ENCODE results near the gene RABAC1. TPM values are rescaled to one million over a fixed set of nuclear protein-coding genes. Genes with fewer than 3 reads are reported as not detected.

The RABAC1 gene
- total RNA-seq, 1 experiment from 2014 or later, result 114 TPM

- intact Hi-C loops (cut with micrococcal nuclease; ENCODE audit: unreplicated experiment), result no loop called here
- ChIA-PET POLR2A (ENCODE audit: low non-redundant PET) (no interaction called here), CTCF (no interaction called here)
- H3K4me3 ChIP-seq (ENCODE audit: low read depth, low read length, poor library complexity, severe bottlenecking), result no peak overlapping the region
- no peak overlapping the region for H3K27ac ChIP-seq (ENCODE audit: low read depth, low read length, poor library complexity, severe bottlenecking)
- H3K36me3 ChIP-seq (ENCODE audit: insufficient read depth, low read length, poor library complexity, severe bottlenecking), result no peaks in the 10 kb centered on the region
- no peaks in the 10 kb centered on the region for H3K27me3 ChIP-seq (replicated peaks; ENCODE audit: insufficient read depth, low read depth, low read length, poor library complexity)
- TF ChIP-seq, protein P1, sequence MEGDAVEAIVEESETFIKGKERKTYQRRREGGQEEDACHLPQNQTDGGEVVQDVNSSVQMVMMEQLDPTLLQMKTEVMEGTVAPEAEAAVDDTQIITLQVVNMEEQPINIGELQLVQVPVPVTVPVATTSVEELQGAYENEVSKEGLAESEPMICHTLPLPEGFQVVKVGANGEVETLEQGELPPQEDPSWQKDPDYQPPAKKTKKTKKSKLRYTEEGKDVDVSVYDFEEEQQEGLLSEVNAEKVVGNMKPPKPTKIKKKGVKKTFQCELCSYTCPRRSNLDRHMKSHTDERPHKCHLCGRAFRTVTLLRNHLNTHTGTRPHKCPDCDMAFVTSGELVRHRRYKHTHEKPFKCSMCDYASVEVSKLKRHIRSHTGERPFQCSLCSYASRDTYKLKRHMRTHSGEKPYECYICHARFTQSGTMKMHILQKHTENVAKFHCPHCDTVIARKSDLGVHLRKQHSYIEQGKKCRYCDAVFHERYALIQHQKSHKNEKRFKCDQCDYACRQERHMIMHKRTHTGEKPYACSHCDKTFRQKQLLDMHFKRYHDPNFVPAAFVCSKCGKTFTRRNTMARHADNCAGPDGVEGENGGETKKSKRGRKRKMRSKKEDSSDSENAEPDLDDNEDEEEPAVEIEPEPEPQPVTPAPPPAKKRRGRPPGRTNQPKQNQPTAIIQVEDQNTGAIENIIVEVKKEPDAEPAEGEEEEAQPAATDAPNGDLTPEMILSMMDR (conservative IDR thresholded peaks at IDR 0.05; ENCODE audit: low read depth, low read length), result no peak
- TF ChIP-seq EZH2 (IDR thresholded peaks at IDR 0.05; ENCODE audit: borderline replicate concordance, low read depth, low read length, poor library complexity, severe bottlenecking), result no peak
- H3K9me3 ChIP-seq (ENCODE audit: low read depth, low read length, poor library complexity, severe bottlenecking), result no peaks in the 10 kb centered on the region
- no peak for DNase-seq (ENCODE audit: low spot score)
- no TSS peak for BruUV-seq (replicated peaks)
- no peaks in the 10 kb centered on the region for H3K4me1 ChIP-seq (ENCODE audit: insufficient read depth, low read length, poor library complexity, severe bottlenecking)
Measured at GRCh38 chr19:41967054-41967783, 8.1 kb upstream of the RABAC1 start.

DNA sequence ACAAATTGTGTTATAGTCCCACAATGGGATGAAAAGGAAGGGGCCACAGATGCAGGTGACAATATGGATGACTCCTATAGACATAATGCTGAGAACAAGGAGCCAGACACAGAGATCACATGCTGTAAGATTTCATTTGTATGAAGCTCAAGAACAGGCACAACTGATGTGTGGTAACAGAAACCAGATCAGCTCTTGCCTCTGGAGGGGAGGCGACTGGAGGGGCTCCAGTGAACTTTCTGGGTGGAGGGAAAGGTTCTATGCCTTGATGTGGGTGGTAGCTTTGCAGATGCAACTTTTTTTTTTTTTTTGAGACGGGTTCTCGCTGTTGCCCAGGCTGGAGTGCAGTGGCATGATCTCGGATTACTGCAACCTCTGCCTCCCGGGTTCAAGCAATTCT, 6.0 kb upstream of the RABAC1 start:
- no TSS peak for BruUV-seq (replicated peaks)
- intact Hi-C loops (cut with micrococcal nuclease; ENCODE audit: unreplicated experiment), result no loop called here
- Histone ChIP-seq H3K4me1 (ENCODE audit: insufficient read depth, low read length, poor library complexity, severe bottlenecking) (no peaks in the 10 kb centered on the region), H3K36me3 (ENCODE audit: insufficient read depth, low read length, poor library complexity, severe bottlenecking) (no peaks in the 10 kb centered on the region), H3K27ac (ENCODE audit: low read depth, low read length, poor library complexity, severe bottlenecking) (no peak overlapping the region), H3K27me3 (replicated peaks; ENCODE audit: insufficient read depth, low read depth, low read length, poor library complexity) (no peaks in the 10 kb centered on the region), H3K4me3 (ENCODE audit: low read depth, low read length, poor library complexity, severe bottlenecking) (no peak overlapping the region), H3K9me3 (ENCODE audit: low read depth, low read length, poor library complexity, severe bottlenecking) (no peaks in the 10 kb centered on the region)
- TF ChIP-seq EZH2 (IDR thresholded peaks at IDR 0.05; ENCODE audit: borderline replicate concordance, low read depth, low read length, poor library complexity, severe bottlenecking), result no peak
- TF ChIP-seq, protein P1 (conservative IDR thresholded peaks at IDR 0.05; ENCODE audit: low read depth, low read length), result no peak
- DNase-seq (ENCODE audit: low spot score), result no peak
- CTCF ChIA-PET, result interaction anchor here (0.7 kb wide), 2 partner anchors 25 to 68 kb away, joined by 3 to 8 read pairs; no protein-coding TSS in a partner anchor
- POLR2A ChIA-PET (ENCODE audit: low non-redundant PET), result interaction anchor here (0.7 kb wide), 1 partner anchor 645 kb away, joined by 3 read pairs; no protein-coding TSS in a partner anchor

DNA sequence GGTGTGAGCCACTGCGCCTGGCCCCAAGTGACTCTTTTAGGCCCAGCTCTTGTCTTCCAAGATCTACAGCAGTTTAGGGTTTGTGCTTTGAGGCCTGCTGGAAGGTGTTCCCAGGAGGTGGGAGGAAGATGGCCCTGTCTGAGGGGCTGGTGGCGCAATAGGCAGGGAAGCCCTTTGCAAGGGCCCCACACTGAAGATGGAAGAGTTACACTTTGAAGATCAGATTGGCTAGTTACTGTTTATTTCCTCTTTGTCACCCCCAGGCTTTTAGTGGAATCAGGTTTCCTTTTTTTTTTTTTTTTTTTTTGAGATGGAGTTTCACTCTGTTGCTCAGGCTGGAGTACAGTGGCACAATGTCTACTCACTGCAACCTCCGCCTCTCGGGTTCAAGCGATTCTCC, 1.9 kb upstream of the RABAC1 start:
- Histone ChIP-seq H3K27me3 (replicated peaks; ENCODE audit: insufficient read depth, low read depth, low read length, poor library complexity) (no peaks in the 10 kb centered on the region), H3K4me3 (ENCODE audit: low read depth, low read length, poor library complexity, severe bottlenecking) (no peak overlapping the region), H3K4me1 (ENCODE audit: insufficient read depth, low read length, poor library complexity, severe bottlenecking) (peaks cover 7% of the 10 kb centered on the region), H3K27ac (ENCODE audit: low read depth, low read length, poor library complexity, severe bottlenecking) (no peak overlapping the region), H3K9me3 (ENCODE audit: low read depth, low read length, poor library complexity, severe bottlenecking) (no peaks in the 10 kb centered on the region), H3K36me3 (ENCODE audit: insufficient read depth, low read length, poor library complexity, severe bottlenecking) (peaks cover 2% of the 10 kb centered on the region)
- no peak for DNase-seq (ENCODE audit: low spot score)
- TF ChIP-seq, protein P1 (conservative IDR thresholded peaks at IDR 0.05; ENCODE audit: low read depth, low read length), result no peak
- TF ChIP-seq EZH2 (IDR thresholded peaks at IDR 0.05; ENCODE audit: borderline replicate concordance, low read depth, low read length, poor library complexity, severe bottlenecking), result no peak
- ChIA-PET POLR2A (ENCODE audit: low non-redundant PET) (no interaction called here), CTCF (interaction anchor here (0.7 to 1.0 kb wide), 2 partner anchors 9 to 74 kb away, joined by 3 read pairs; no protein-coding TSS in a partner anchor)
- no TSS peak for BruUV-seq (replicated peaks)
- intact Hi-C loops (cut with micrococcal nuclease; ENCODE audit: unreplicated experiment), result no loop called here
